B cell (primary cell): ENCODE data around the gene ETFA. TPM values are rescaled to one million over a fixed set of nuclear protein-coding genes. Genes with fewer than 3 reads are reported as not detected.

ENCODE experiments used
- ATAC-seq: fragments of 200-7000 bp; cut with Tn5 transposase; one replicate; pipeline ENCODE4 v1.10.0; 2021; ENCODE audit warnings: low read depth, mild to moderate bottlenecking, moderate number of reproducible peaks, moderate library complexity
- CTCF ChIA-PET: fragments of 350-600 bp; sonication (Branson Sonifier 250); formaldehyde crosslinking; loops from one replicate; lab custom pipeline; 2021; ENCODE audit warnings: antibody characterized with exemption, inconsistent platforms; lab: Charles Lee
- POLR2A ChIA-PET: fragments of 350-600 bp; sonication (Branson Sonifier 250); formaldehyde crosslinking; loops from one replicate; lab custom pipeline; 2021; ENCODE audit warnings: antibody characterized with exemption; lab: Charles Lee
- DNase-seq: peaks from one replicate; pipeline ENCODE4 v3.0.0; 2013
- H2AFZ ChIP-seq: 2 replicates; pipeline ENCODE4 v1.6.1; 2012; ENCODE audit warnings: mild to moderate bottlenecking, low read depth, low read length; ENCODE audit not compliant: insufficient read depth, poor library complexity, severe bottlenecking
- H3K27ac ChIP-seq, 2 donors: 1 replicate in 1 of 2; 2 replicates in 1 of 2; pipeline ENCODE4 v1.5.1; 2012 to 2013; ENCODE audit warnings: low read length in 2 of 2, mild to moderate bottlenecking in 2 of 2, moderate library complexity in 1 of 2
- H3K27me3 ChIP-seq, 4 experiments: fragments of 200-600 bp in 1 of 4; sonication (generic) in 1 of 4; replicated peaks in 1 of 4; 1 replicate in 2 of 4; 2 replicates in 2 of 4; pipeline versions ENCODE4 v1.6.1 to v1.7.0; 2013 to 2016; ENCODE audit warnings: low read length in 3 of 4, mild to moderate bottlenecking in 2 of 4, mixed read lengths in 1 of 4, moderate library complexity in 1 of 4; ENCODE audit not compliant: insufficient read depth in 4 of 4, control insufficient read depth in 3 of 4; ENCODE audit errors: control extremely low read depth in 1 of 4
- H3K36me3 ChIP-seq, 2 experiments: replicated peaks in 1 of 2; 1 replicate in 1 of 2; 2 replicates in 1 of 2; pipeline versions ENCODE4 v1.6.1 to v1.7.1; 2013; ENCODE audit warnings: low read length in 1 of 2; ENCODE audit not compliant: insufficient read depth in 2 of 2, control insufficient read depth in 1 of 2; ENCODE audit errors: control extremely low read depth in 1 of 2, extremely low read depth in 1 of 2
- H3K4me1 ChIP-seq, 2 donors: fragments of 200-600 bp in 1 of 2; sonication (generic) in 1 of 2; 1 replicate in 1 of 2; 2 replicates in 1 of 2; pipeline versions ENCODE4 v1.5.1 to v1.6.1; 2013 to 2017; ENCODE audit warnings: low read length in 2 of 2; ENCODE audit not compliant: control insufficient read depth in 2 of 2, insufficient read depth in 2 of 2
- H3K4me2 ChIP-seq: replicated peaks from 2 replicates; pipeline ENCODE3; 2012; ENCODE audit warnings: mild to moderate bottlenecking, low read depth, low read length; ENCODE audit not compliant: poor library complexity, severe bottlenecking
- H3K4me3 ChIP-seq, 5 experiments: fragments of 200-600 bp in 1 of 5; sonication (generic) in 1 of 5; 1 replicate in 3 of 5; 2 replicates in 2 of 5; pipeline versions ENCODE4 v1.5.1 to v1.7.0; 2011 to 2016; ENCODE audit warnings: low read length in 4 of 5, mild to moderate bottlenecking in 4 of 5, low read depth in 2 of 5, control low read depth in 1 of 5, moderate library complexity in 1 of 5; ENCODE audit not compliant: insufficient read depth in 1 of 5; ENCODE audit errors: control extremely low read depth in 1 of 5, extremely low read depth in 1 of 5
- H3K79me2 ChIP-seq: fragments of 200-600 bp; sonication (generic); one replicate; pipeline ENCODE4 v1.6.0; 2016; ENCODE audit warnings: low read length; ENCODE audit not compliant: control insufficient read depth, insufficient read depth
- H3K9ac ChIP-seq: fragments of 200-600 bp; sonication (generic); 2 replicates; pipeline ENCODE4 v1.6.1; 2017; ENCODE audit warnings: mild to moderate bottlenecking, low read length, moderate library complexity
- H3K9me3 ChIP-seq, 3 donors: one replicate each; pipeline versions ENCODE4 v1.6.1 to v1.7.1; 2013; ENCODE audit warnings: low read length in 2 of 3; ENCODE audit not compliant: control insufficient read depth in 2 of 3, insufficient read depth in 1 of 3; ENCODE audit errors: control extremely low read depth in 1 of 3
- H4K20me1 ChIP-seq: 2 replicates; pipeline ENCODE4 v1.6.0; 2012; ENCODE audit warnings: mild to moderate bottlenecking, low read length; ENCODE audit not compliant: insufficient read depth, control insufficient read depth, poor library complexity, severe bottlenecking
- H3K27ac Mint-ChIP-seq: one replicate; pipeline ENCODE4 v1.8.0; 2021; ENCODE audit warnings: mixed read lengths
- H3K27me3 Mint-ChIP-seq: one replicate; pipeline ENCODE4 v1.8.0; 2021; ENCODE audit warnings: mixed read lengths
- H3K4me1 Mint-ChIP-seq: one replicate; pipeline ENCODE4 v1.8.0; 2021; ENCODE audit warnings: mixed read lengths
- H3K4me3 Mint-ChIP-seq: one replicate; pipeline ENCODE4 v1.8.0; 2021; ENCODE audit warnings: mixed read lengths
- H3K9me3 Mint-ChIP-seq: one replicate; pipeline ENCODE4 v1.8.0; 2022; ENCODE audit warnings: mixed read lengths; ENCODE audit not compliant: insufficient read depth
- EZH2 ChIP-seq: IDR thresholded peaks from 2 replicates; pipeline ENCODE4 v1.6.1; 2012; ENCODE audit warnings: borderline replicate concordance, low read depth, mild to moderate bottlenecking, moderate library complexity, low read length; ENCODE audit not compliant: insufficient read depth, poor library complexity, severe bottlenecking
- WGBS: methylation state at CpG from one replicate; pipeline ENCODE4 v1.1.5; 2013; ENCODE audit warnings: missing lambda C conversion rate; ENCODE audit not compliant: insufficient coverage; 5-methylcytosine and 5-hydroxymethylcytosine counted together
- intact Hi-C: fragments of 100-400 bp; cut with micrococcal nuclease; formaldehyde crosslinking; loops from one replicate; pipeline ENCODE4 v1.10.0; 2022
- polyA plus RNA-seq: library from polyadenylated mRNA; depleted of rRNA; stranded (reverse); fragments of >200 nt; gene quantifications from 2 replicates; pipeline ENCODE4 v1.2.3, GENCODE V29; 2012
- total RNA-seq, 2 donors: library from RNA; stranded (reverse); fragments of 120-200 nt in 1 of 2; gene quantifications; 1 replicate in 1 of 2; 2 replicates in 1 of 2; pipeline versions ENCODE4 v1.2.3 to v1.2.4, GENCODE V29; 2013 to 2022
- TF ChIP-seq, protein P1 (sequence below): fragments of 200-600 bp; IDR thresholded peaks from one replicate; pipeline ENCODE4 v1.8.0; 2022; ENCODE audit warnings: antibody characterized with exemption, mild to moderate bottlenecking

ETFA gene
- total and polyA plus RNA-seq, 2 donors (not counting 1 experiment from before 2014, with no cell fraction given), result 34.9 to 68.8 TPM

DNA sequence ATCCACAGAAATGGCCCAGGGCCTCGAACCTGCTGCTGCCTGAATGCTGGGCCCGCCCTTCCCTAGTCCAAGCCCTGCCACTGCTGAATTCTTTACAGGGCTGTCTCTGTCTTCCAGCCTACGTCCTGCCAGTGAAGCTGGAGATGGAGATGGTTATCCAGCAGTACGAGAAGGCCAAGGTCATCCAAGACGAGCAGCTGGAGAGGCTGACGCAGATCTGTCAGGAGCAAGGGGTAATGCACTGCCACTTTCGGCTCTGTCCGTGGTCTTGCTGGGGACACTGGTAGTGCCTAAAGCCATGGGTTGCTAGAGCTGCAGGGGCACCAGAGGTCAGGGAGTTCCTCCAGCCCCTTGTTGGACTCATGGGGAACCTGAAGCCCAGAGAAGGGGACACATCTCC lies 135.8 kb downstream of the ETFA start:
- Histone ChIP-seq H3K27me3 (peaks cover 0 to 9% (median 1%) of the 10 kb centered on the region in 4 experiments), H3K4me1 (no peaks in the 10 kb centered on the region), H3K79me2 (no peaks in the 10 kb centered on the region), H4K20me1 (no peaks in the 10 kb centered on the region), H3K36me3 (no peaks in the 10 kb centered on the region), H3K4me2 (no peak overlapping the region), H3K4me3 (no peak overlapping the region), H3K9ac (no peak overlapping the region), H2AFZ (no peak overlapping the region), H3K27ac (no peak overlapping the region), H3K9me3 (peaks cover 0 to 17% (median 0%) of the 10 kb centered on the region in 3 donors)
- CTCF ChIA-PET, result no interaction called here
- intact Hi-C loops, result no loop called here
- DNase-seq (no peak), ATAC-seq (no peak)
- Mint-ChIP-seq H3K4me1 (no peaks in the 10 kb centered on the region), H3K9me3 (no peaks in the 10 kb centered on the region), H3K27me3 (peaks cover 30% of the 10 kb centered on the region), H3K4me3 (no peak overlapping the region), H3K27ac (no peak overlapping the region)
- WGBS, result 94% methylated on average over 8 of the region's 8 CpGs
- POLR2A ChIA-PET, result no interaction called here
- TF ChIP-seq, protein P1, sequence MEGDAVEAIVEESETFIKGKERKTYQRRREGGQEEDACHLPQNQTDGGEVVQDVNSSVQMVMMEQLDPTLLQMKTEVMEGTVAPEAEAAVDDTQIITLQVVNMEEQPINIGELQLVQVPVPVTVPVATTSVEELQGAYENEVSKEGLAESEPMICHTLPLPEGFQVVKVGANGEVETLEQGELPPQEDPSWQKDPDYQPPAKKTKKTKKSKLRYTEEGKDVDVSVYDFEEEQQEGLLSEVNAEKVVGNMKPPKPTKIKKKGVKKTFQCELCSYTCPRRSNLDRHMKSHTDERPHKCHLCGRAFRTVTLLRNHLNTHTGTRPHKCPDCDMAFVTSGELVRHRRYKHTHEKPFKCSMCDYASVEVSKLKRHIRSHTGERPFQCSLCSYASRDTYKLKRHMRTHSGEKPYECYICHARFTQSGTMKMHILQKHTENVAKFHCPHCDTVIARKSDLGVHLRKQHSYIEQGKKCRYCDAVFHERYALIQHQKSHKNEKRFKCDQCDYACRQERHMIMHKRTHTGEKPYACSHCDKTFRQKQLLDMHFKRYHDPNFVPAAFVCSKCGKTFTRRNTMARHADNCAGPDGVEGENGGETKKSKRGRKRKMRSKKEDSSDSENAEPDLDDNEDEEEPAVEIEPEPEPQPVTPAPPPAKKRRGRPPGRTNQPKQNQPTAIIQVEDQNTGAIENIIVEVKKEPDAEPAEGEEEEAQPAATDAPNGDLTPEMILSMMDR, result no peak
- no peak for TF ChIP-seq EZH2

- intact Hi-C loops, result no loop called here
- Histone ChIP-seq H3K36me3 (no peaks in the 10 kb centered on the region), H3K4me1 (no peaks in the 10 kb centered on the region), H3K9ac (no peak overlapping the region), H3K27ac (no peak overlapping the region), H3K4me2 (no peak overlapping the region), H3K79me2 (no peaks in the 10 kb centered on the region), H3K9me3 (peaks cover 0 to 17% (median 0%) of the 10 kb centered on the region in 3 donors), H3K27me3 (peaks cover 0 to 9% (median 1%) of the 10 kb centered on the region in 4 experiments), H3K4me3 (no peak overlapping the region), H4K20me1 (no peaks in the 10 kb centered on the region), H2AFZ (no peak overlapping the region)
- H3K4me3 Mint-ChIP-seq, result no peak overlapping the region
- CTCF ChIA-PET, result interaction anchor here (0.6 kb wide), 1 partner anchor 25 kb away, joined by 3 read pairs; no protein-coding TSS in a partner anchor
- POLR2A ChIA-PET, result no interaction called here
- no peak for ATAC-seq
- DNase-seq, result no peak
- H3K4me1 Mint-ChIP-seq, result no peaks in the 10 kb centered on the region
- no peaks in the 10 kb centered on the region for H3K9me3 Mint-ChIP-seq
- no peak overlapping the region for H3K27ac Mint-ChIP-seq
- TF ChIP-seq EZH2, result no peak
- TF ChIP-seq, protein P1, result no peak
- 100% methylated on average over 1 of the region's 5 CpGs for WGBS
- H3K27me3 Mint-ChIP-seq, result peaks cover 30% of the 10 kb centered on the region
Measured at GRCh38 chr15:76174654-76175053, 136.6 kb downstream of the ETFA start.
